HUES64 (cell line): ENCODE measurements around the gene IL19.

Source experiments
- H3K27ac ChIP-seq: 2 replicates; pipeline ENCODE4 v1.7.0; 2013; ENCODE audit warnings: low read depth, low read length, inconsistent platforms
- H3K27me3 ChIP-seq: 2 replicates; pipeline ENCODE4 v1.6.1; 2013; ENCODE audit warnings: mild to moderate bottlenecking, low read length; ENCODE audit not compliant: insufficient read depth
- H3K36me3 ChIP-seq: 2 replicates; pipeline ENCODE4 v1.6.1; 2013; ENCODE audit warnings: mild to moderate bottlenecking, low read length; ENCODE audit not compliant: insufficient read depth
- H3K4me1 ChIP-seq: 2 replicates; pipeline ENCODE4 v1.6.1; 2013; ENCODE audit warnings: mild to moderate bottlenecking, low read length, moderate library complexity; ENCODE audit not compliant: insufficient read depth
- H3K4me3 ChIP-seq: 2 replicates; pipeline ENCODE4 v1.5.1; 2013; ENCODE audit warnings: mild to moderate bottlenecking, low read length, moderate library complexity
- H3K9ac ChIP-seq: 2 replicates; pipeline ENCODE4 v1.6.1; 2013; ENCODE audit warnings: mild to moderate bottlenecking, low read depth, low read length
- H3K9me3 ChIP-seq: 2 replicates; pipeline ENCODE4 v1.6.1; 2013; ENCODE audit warnings: low read depth, low read length; ENCODE audit not compliant: insufficient read depth
- WGBS: fragments of 150-250, 120-280 bp; methylation state at CpG from one replicate; pipeline ENCODE4 v1.1.7; 2013; ENCODE audit warnings: missing lambda C conversion rate; 5-methylcytosine and 5-hydroxymethylcytosine counted together

The IL19 gene

DNA sequence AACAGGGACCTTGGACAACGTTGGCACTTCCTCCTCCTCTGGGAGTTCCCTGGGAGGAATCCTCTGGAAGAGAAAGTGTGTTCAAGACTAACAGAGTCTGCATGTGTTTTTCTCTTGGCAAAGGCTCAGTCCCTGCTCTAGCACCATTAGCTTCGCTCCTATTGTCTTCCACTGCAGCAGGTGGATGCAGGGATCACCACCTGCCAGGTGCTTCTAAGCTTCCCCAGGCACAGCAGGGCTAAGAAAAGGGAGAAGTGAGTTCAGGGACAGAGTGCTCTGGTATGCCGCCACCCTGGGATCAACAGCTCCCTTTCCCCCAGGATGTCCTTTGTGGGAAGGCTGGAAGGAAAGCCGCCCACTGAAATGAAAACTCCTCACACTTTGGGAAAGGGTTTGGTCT, 50.9 kb downstream of the IL19 start:
- H3K9me3 ChIP-seq: no peaks in the 10 kb centered on the region
- H3K4me3 ChIP-seq: no peak overlapping the region
- no peaks in the 10 kb centered on the region for H3K36me3 ChIP-seq
- no peak overlapping the region for H3K27ac ChIP-seq
- H3K27me3 ChIP-seq: no peaks in the 10 kb centered on the region
- 78% methylated on average over 4 of the region's 4 CpGs for WGBS
- H3K4me1 ChIP-seq: no peaks in the 10 kb centered on the region
- H3K9ac ChIP-seq: no peak overlapping the region

DNA sequence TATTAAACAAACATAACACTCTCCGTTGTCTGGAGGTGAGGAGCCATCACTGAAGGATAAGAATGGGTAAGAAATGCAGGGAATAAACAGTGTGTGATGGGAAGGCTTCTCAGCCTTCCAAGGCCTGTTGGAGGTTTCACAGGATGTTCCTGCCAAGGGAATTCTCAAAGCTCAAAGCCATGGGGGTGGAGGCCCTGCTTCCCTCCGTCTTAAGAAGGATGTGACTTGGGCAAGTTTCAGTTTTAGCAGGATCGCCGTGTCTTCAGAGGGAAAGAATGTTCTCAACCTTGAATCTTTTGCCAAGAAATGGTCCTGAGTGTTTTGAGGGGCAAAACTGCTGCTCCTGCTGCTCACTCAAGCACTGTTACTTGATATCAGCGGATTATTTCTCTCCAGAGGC, 53.2 kb downstream of the IL19 start:
- no peaks in the 10 kb centered on the region for H3K27me3 ChIP-seq
- H3K27ac ChIP-seq: no peak overlapping the region
- 88% methylated on average over 5 of the region's 5 CpGs for WGBS
- H3K36me3 ChIP-seq: no peaks in the 10 kb centered on the region
- H3K4me1 ChIP-seq: no peaks in the 10 kb centered on the region
- no peaks in the 10 kb centered on the region for H3K9me3 ChIP-seq
- no peak overlapping the region for H3K4me3 ChIP-seq
- H3K9ac ChIP-seq: no peak overlapping the region

DNA sequence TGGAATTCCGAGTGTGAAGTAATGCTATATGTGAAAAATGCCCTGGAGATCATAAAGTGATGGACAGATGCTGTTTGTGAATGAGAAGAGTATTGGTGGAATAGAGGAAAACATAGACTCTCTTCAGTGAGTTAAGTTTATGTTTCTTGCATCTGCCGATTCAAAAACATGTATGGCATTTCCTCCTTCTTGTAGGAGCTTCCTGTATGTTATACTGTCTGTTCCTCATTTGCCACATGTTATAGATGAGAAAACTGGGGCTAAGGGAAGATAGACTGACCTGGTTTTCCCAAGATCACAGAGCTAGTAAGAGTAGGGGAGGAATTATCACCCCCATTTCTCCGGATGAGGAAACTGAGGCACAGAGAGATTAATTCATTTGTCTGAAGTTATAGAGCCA, 53.8 kb downstream of the IL19 start:
- no peak overlapping the region for H3K9ac ChIP-seq
- H3K27ac ChIP-seq: no peak overlapping the region
- no peaks in the 10 kb centered on the region for H3K4me1 ChIP-seq
- WGBS: 92% methylated on average over 3 of the region's 3 CpGs
- H3K9me3 ChIP-seq: no peaks in the 10 kb centered on the region
- H3K4me3 ChIP-seq: no peak overlapping the region
- no peaks in the 10 kb centered on the region for H3K27me3 ChIP-seq
- no peaks in the 10 kb centered on the region for H3K36me3 ChIP-seq

DNA sequence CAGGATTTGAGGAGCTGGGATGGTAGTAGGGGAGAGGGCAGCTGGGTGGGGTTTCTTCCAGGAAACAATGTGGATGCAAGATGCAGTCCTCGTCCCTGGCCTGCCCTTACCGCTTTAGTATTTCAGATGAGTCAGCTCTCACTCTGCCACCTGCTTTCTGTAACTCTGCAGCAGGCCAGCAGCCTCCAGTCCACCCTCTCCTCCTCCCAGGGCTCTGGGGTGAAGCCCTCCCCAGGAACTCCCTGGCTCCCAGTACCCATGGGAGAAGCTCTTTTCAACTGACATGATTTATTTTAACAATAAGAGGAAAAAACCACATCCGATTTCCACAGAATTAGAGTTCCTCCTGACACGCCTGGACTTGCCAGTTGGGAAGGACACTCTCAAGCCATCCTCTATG, 55.8 kb downstream of the IL19 start:
- Histone ChIP-seq H3K4me1 (no peaks in the 10 kb centered on the region), H3K9ac (no peak overlapping the region), H3K9me3 (no peaks in the 10 kb centered on the region), H3K27me3 (no peaks in the 10 kb centered on the region), H3K27ac (no peak overlapping the region), H3K36me3 (no peaks in the 10 kb centered on the region), H3K4me3 (no peak overlapping the region)
- 63% methylated on average over 4 of the region's 4 CpGs for WGBS

DNA sequence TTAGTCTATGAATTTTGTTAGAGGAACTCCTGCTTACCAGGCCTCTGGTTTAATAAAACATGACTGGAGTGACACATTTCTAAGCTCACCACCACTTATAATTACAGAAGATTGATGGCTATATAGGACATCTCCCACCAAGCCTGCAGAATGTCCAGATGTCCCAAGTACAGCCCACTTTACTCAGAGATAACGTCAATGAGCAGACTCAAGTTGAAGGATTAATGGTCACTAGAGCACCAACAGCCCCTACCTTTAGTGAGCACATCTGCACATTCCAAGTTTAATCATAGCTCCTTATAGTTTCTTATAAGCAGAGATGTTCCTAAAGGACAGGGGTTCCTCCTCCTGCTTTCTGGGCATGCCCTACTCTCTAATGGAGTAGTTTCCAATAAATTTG, 57.5 kb downstream of the IL19 start:
- Histone ChIP-seq H3K36me3 (no peaks in the 10 kb centered on the region), H3K9me3 (no peaks in the 10 kb centered on the region), H3K4me1 (no peaks in the 10 kb centered on the region), H3K27ac (no peak overlapping the region), H3K4me3 (no peak overlapping the region), H3K27me3 (no peaks in the 10 kb centered on the region), H3K9ac (no peak overlapping the region)
- 95% methylated on average over 1 of the region's 1 CpG for WGBS

DNA sequence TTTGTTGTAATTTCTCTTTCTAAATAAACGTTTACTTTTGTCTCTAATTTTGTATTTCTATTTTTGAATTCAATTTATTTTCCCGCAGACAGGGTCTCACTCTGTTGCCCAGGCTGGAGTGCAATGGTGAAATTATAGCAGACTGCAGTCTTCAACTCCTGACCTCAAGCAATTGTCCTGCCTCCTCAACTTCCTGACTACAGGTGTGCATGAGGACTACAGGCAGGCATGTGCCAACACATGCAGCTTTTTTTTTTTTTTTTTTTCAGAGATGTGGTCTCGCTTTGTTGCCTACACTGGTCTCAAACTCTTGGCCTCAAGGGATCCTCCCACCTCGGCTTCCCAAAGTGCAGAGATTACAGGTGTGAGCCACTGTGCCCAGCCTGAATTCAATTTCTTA, 58.2 kb downstream of the IL19 start:
- Histone ChIP-seq H3K4me1 (no peaks in the 10 kb centered on the region), H3K27ac (no peak overlapping the region), H3K27me3 (no peaks in the 10 kb centered on the region), H3K9ac (no peak overlapping the region), H3K36me3 (no peaks in the 10 kb centered on the region), H3K9me3 (no peaks in the 10 kb centered on the region), H3K4me3 (no peak overlapping the region)
- WGBS: 88% methylated on average over 3 of the region's 4 CpGs

DNA sequence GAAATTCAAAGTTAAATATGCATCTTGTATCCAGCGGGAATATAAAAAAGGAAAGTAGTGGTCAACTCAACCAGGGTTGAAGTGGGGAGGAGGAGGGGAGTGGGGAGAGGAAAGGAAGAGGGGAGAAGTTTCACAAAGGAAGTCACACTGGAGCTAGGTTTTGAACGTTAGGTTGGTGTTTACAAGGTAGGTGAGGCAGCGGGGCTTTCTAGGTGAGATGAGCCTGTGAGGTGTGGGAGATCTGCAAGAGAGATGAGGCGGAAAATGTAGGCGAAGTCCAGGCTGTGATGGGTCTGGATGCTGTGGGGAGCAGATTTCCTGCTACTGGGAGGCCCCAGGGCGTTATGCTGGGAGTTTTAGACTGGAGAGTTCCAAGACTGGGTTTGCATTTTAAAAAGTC, 58.7 kb downstream of the IL19 start:
- 84% methylated on average over 6 of the region's 6 CpGs for WGBS
- no peak overlapping the region for H3K9ac ChIP-seq
- H3K27me3 ChIP-seq: no peaks in the 10 kb centered on the region
- no peak overlapping the region for H3K27ac ChIP-seq
- no peaks in the 10 kb centered on the region for H3K9me3 ChIP-seq
- H3K4me1 ChIP-seq: no peaks in the 10 kb centered on the region
- H3K4me3 ChIP-seq: no peak overlapping the region
- H3K36me3 ChIP-seq: no peaks in the 10 kb centered on the region

DNA sequence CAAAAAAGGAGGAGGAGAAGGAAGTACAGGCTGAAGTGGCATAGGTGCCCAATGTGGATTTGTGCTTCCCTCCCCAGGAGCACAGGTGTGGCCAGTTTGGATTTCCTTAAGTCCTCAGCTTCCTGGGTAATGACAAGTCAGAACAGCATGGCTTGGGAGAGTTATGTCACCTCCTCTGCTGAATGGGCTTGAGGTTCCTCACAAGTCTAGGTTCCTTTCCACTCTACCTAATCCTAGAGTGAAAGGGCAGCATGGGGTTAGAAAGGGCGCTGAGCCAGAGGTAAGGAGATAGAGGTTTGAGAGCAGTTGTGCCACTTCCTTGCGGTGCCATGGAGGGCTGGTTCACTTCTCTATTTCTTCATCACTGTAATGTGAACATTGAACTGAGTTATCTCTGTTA, 59.3 kb downstream of the IL19 start:
- H3K27me3 ChIP-seq: no peaks in the 10 kb centered on the region
- H3K36me3 ChIP-seq: no peaks in the 10 kb centered on the region
- no peak overlapping the region for H3K4me3 ChIP-seq
- H3K9me3 ChIP-seq: no peaks in the 10 kb centered on the region
- no peak overlapping the region for H3K27ac ChIP-seq
- H3K9ac ChIP-seq: no peak overlapping the region
- WGBS: 89% methylated on average over 2 of the region's 2 CpGs
- H3K4me1 ChIP-seq: no peaks in the 10 kb centered on the region

DNA sequence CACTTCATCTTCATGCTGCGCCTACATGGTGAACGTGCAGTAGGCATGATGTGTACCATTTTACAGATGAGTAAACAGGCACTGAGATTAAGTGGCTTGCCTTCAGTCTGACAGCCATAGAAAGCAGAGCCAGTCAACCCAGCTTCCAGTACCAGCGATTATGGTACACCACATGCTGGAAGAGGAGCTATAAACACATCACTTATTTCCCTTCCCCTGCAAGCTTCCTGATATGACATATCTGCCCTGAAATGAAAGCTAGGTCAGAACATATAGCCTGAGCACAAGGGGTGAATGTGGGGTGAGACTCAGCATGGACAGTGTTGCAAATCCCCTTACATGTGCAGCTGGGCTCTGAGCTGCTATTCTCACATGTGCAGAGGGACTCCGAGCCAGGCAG, 61.1 kb downstream of the IL19 start:
- Histone ChIP-seq H3K9me3 (no peaks in the 10 kb centered on the region), H3K4me3 (no peak overlapping the region), H3K27me3 (no peaks in the 10 kb centered on the region), H3K4me1 (no peaks in the 10 kb centered on the region), H3K9ac (no peak overlapping the region), H3K27ac (no peak overlapping the region), H3K36me3 (no peaks in the 10 kb centered on the region)
- 94% methylated on average over 3 of the region's 4 CpGs for WGBS

DNA sequence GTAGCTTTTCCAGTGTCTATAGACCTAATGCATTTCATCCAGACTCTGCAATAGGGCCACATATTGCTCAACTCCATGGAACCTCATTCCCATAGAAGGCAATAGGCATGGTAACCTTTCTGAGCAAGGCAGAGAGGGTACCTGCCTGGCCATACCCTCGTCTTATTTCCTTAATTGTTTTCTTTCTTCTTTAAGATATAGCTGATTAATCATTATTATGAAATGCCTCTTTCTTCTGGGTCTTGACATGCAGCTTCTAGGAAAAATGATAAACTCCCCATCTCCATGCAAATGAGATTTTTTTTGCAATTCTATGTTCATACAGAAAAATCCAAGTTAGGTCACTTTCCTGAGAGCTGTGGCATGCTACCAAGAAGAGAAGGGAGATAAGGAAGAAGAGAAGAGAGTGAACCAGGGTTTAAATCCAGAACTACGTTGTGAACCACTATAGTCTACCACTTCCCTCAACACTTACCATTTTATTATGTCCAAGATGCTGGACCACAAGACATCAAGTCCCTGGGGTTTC, 61.8 kb downstream of the IL19 start:
- Histone ChIP-seq H3K4me3 (no peak overlapping the region), H3K4me1 (no peaks in the 10 kb centered on the region), H3K36me3 (no peaks in the 10 kb centered on the region), H3K27me3 (no peaks in the 10 kb centered on the region), H3K9me3 (no peaks in the 10 kb centered on the region), H3K9ac (no peak overlapping the region), H3K27ac (no peak overlapping the region)
- 94% methylated on average over 2 of the region's 2 CpGs for WGBS

DNA sequence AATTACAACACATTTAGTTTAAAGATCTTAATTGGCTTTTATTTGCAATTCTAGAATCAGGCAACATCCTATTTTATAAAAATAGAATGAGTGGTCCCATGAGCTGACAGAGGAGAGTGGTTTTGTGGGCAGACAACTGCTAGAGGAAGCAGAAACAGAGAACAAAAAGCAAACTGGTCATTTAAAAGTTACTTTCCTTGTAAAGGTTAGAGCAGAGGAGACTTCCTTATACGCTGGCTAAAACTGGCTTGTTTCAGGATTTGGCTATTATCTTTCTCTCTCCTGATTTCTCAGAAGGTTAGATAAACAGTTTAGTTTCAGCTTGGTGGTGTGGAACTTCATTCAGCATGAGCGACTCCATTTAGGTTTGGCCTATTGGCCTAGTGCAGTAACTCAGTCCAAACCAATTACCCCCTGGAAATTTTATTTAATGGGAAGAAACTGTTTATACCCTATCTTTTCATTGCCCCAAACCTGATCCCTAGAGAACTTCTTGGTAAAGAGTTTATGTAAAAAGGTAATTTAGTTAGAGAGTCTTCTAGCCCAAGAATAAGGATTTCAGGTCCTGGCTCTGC, 62.6 kb downstream of the IL19 start:
- H3K9me3 ChIP-seq: no peaks in the 10 kb centered on the region
- H3K27ac ChIP-seq: no peak overlapping the region
- no peak overlapping the region for H3K4me3 ChIP-seq
- H3K4me1 ChIP-seq: no peaks in the 10 kb centered on the region
- no peaks in the 10 kb centered on the region for H3K27me3 ChIP-seq
- H3K36me3 ChIP-seq: no peaks in the 10 kb centered on the region
- H3K9ac ChIP-seq: no peak overlapping the region
- WGBS: 85% methylated on average over 2 of the region's 2 CpGs

DNA sequence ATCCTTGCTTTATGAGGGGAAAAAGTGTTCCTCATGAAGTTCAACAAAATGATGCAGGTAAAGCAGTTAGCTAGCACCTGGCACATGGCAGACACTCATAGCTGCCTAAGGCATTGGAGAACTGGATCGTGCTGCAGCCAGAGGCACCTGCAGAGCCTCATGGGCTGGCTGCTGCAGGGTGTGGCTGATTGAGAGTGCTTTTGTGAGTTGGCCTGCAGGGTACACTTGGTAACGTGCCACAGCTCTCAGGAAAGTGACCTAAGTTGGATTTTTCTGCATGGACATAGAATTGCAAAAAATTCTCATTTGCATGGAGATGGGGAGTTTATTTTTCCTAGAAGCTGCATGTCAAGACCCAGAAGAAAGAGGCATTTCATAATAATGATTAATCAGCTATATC, 63.2 kb downstream of the IL19 start:
- H3K36me3 ChIP-seq: no peaks in the 10 kb centered on the region
- no peaks in the 10 kb centered on the region for H3K27me3 ChIP-seq
- WGBS: 63% methylated on average over 2 of the region's 2 CpGs
- H3K4me1 ChIP-seq: no peaks in the 10 kb centered on the region
- no peaks in the 10 kb centered on the region for H3K9me3 ChIP-seq
- no peak overlapping the region for H3K27ac ChIP-seq
- no peak overlapping the region for H3K9ac ChIP-seq
- no peak overlapping the region for H3K4me3 ChIP-seq
